Activated naive CD4-positive, alpha-beta T cell treated with anti-CD3 and anti-CD28 coated beads, Interleukin-2, amount 10 ng/mL, durations not matched to agents 5 hours and 36 hours (primary cell): Measurements from ENCODE around the gene TCAIM. TPM values are rescaled to one million over a fixed set of nuclear protein-coding genes. Genes with fewer than 3 reads are reported as not detected.

Source experiments
- total RNA-seq, 2 experiments: library from RNA; stranded (reverse); gene quantifications; one replicate each; pipeline ENCODE4 v1.2.3, GENCODE V29; 2021

The TCAIM gene, protein sequence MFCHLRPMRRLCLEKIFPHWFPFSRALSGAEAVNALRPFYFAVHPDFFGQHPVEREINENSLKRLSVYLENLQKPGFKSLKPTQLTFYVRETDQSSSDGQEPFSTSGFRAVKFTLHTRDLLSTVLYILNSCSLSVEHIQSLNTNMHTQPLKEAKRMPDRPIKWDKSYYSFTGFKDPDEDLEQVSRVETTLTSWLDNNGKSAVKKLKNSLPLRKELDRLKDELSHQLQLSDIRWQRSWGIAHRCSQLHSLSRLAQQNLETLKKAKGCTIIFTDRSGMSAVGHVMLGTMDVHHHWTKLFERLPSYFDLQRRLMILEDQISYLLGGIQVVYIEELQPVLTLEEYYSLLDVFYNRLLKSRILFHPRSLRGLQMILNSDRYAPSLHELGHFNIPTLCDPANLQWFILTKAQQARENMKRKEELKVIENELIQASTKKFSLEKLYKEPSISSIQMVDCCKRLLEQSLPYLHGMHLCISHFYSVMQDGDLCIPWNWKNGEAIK
- 10 to 100 TPM; 19.8 to 20.2 TPM for total RNA-seq

GRCh38 chr3:44338010-44338827 is at the start of gene TCAIM:
Gene TCAIM, plus strand, starts transcription at chr3:44338766. Its CDS starts 16,017 bp downstream, at chr3:44354783.

Other genes with a start within 250 kb of the TCAIM start
- gene TOPAZ1, start 96.9 kb upstream of the TCAIM start, total RNA-seq, result not detected
- gene ZNF445, start 138.9 kb downstream of the TCAIM start, total RNA-seq, result 10 to 100 TPM; 21.7 to 24.4 TPM
- gene ZKSCAN7, start 216.4 kb downstream of the TCAIM start, total RNA-seq, result 1 to 10 TPM in 1 of 2 experiments, under 1 TPM in 1; 0.77 to 1.3 TPM
- gene ZNF660, start 246.2 kb downstream of the TCAIM start, total RNA-seq, result not detected